Fibroblast of peridontal ligament (primary cell): ENCODE results near the gene CDK19.

Source experiments
- DNase-seq: peaks from one replicate; pipeline ENCODE4 v3.0.0-alpha.2; 2010; ENCODE audit errors: extremely low read depth

Gene CDK19

GRCh38 chr6:110660066-110660655 lies 155.1 kb downstream of the CDK19 start:
- DNase-seq: no peak

GRCh38 chr6:110658631-110659211 lies 156.5 kb downstream of the CDK19 start:
- DNase-seq: no peak

DNA sequence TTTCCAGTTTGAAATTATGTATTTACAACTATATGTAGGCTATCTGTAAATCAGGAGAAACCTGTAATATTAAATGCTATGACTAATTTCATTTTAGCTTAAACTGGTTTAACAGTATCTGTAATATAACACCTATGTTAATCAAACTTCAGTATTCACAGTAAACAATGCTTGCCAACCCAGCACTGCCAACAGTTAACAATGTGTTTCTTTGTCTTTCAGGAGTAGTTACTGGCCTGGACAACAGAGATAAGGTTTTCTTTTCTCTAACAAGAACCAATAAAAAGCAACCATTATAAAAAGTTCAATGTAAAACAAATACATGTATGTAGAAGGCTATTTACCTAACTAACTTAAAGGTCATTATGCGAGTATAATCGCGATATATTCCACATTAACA lies 158.8 kb downstream of the CDK19 start:
- no peak for DNase-seq

DNA sequence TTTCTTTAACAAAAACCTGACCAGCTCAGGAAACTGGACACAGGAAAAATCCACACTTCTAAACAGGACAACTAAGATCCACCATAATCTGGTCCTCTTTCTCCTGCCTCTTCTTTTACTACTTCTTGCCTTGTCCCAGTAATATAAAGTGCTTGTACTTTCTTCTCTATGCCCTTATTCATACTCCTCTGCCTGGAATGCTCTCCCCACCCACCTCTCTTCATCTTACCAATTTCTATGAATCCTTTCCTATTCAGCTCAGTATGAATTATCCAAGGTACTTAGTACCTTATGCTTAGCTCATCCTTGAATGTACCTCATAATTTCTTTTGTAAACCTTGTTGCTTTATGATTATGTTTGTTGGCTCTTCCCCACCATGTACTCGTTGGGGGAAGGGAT lies 159.4 kb downstream of the CDK19 start:
- no peak for DNase-seq

- no peak for DNase-seq
Measured at GRCh38 chr6:110654096-110654820, 161.0 kb downstream of the CDK19 start.

DNA sequence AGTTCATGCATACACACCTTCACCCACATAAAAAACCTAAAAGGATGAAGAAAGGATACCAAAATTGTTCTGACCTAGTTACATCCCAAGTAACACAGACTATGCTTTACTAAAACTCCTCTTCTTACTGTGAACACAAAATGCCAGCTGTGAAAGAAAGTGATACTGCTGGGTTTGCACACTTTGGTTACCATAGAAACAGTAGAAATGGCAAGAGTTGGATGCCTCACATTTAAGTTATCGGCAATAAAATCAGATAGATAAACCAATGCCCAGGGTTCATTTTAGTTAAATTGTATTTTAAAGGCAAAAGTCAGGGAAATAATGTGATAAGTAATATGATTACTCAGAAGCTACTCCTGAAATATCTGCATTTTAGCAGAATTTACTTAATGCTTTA lies 161.9 kb downstream of the CDK19 start:
- DNase-seq: no peak

DNA sequence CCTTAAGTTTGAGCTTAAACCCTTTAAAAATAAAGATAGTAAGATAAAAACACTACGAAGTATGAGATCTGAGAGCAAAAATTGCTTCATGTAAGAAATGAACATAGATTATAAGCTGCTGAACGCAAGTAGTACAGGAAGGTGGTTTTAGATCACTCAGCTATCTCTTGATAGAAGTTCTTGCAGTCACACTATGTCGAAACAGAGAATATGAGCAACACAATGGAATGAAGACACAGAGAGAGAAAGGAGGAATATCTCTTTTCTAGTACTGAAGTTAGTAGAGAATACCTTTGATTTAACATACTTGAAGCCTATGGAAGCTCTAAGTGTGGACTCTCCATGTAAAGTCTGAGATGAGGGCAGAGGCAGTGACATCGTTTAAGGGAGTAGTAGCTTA lies 162.7 kb downstream of the CDK19 start:
- no peak for DNase-seq

- DNase-seq: no peak
Measured at GRCh38 chr6:110650755-110651154, 164.5 kb downstream of the CDK19 start.

DNA sequence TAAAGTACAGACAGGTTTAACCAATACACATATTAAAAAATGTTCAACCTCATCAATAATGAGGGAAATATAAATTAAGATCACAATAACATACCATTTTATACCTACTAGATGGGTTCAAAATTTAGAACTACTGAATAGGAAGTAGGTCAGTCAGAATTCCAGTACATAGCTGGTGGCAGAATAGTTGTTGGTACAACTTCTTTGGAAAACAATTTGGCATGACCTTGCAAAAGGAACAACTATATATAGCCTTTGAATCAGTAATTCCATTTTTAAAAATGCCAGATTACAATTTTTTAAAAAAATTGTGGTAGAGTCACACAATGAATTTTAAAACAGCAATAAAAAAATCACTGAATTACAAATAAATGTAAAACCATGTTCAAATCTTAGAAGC lies 165.6 kb downstream of the CDK19 start:
- DNase-seq: no peak

DNA sequence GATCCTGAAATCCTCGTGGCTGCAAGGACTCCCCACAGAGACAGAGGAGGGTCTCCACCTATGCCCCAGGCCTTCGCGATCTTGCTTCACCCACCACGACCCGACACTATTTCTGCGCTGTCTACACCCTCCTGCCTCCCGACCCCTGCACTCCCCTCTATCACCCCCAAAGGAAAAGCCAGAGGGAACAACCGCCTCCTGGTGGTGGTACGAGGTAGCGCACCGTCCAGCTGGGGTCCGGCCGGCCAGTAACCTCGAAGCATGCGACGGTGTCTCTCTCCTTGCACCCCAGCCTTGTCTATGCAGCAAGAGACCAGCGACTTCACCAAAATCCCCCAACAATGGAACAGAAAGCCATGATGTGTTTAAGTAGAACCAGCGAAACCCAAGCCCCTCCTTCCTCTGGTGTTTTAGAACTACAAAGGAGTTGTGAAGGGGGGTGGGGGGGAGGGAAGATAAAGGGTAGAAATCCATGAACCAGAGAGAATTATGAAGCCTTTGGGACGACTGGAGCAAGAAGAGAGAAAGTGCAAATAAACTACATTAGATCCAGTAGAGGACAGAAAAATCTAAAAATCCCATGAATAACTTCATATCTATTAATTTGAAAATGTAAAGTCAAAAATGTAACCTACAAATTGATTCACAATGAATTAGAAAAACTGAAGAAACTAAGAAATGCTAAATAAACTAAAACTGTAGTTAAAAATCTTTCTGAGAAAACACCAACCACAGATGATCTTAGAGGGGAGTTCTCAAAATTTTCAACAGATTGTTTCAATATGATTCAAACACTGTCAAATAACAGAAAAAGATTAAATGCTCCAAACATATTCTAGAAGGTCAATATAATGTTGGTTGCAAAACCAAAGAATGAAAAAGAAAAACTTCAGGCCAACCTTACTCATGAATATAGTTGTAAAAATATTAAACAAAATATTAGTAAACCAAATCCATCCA lies 168.0 kb downstream of the CDK19 start:
- no peak for DNase-seq

DNA sequence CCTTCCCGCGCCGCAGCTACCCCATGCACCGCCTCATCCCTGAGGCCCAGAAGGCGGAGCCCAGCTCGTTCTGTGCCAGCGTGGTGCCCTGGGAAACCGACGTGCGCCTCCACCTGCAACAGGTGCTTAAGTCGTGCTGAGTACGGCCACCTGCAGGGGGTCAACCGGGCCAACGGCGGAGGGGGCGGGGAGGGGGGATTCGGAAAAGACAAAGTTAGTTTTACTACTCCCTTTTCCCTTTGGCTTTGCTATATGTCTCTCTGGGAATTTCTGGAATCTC lies 168.9 kb downstream of the CDK19 start:
- no peak for DNase-seq

DNA sequence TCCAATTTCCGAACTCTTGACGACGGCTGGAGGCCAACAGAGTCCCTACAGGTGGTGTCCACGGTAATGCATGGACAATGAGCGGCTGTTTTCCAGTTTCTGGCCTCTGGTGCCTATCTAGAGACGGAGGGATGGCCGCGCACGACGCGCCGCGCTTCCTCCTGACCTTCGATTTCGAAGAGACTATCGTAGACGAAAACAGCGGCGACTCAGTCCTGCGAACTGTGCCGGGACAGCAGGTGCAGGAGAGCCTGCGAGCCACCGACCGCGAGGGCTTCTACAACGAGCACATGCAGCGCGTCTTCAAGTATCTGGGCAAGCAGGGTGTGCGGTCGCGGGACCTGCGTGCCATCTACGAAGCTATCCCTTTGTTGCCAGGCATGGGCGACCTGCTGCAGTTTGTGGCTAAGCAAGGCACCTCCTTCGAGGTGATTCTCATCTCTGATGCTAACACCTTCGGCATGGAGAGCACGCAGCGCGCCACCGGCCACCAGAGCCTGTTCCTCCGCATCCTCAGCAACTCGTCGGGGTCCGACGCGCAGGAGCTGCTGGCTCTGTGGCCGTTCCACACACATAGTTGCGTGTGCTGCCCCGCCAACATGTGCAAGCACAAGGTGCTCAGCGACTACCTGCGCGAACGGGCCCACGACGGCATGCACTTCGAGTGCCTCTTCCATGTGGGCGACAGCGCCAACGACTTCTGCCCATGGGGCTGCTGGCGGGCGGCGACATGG lies 169.4 kb downstream of the CDK19 start:
- DNase-seq: no peak

- no peak for DNase-seq
Measured at GRCh38 chr6:110643175-110643574, 172.1 kb downstream of the CDK19 start.

- no peak for DNase-seq
Measured at GRCh38 chr6:110642711-110643110, 172.6 kb downstream of the CDK19 start.

DNA sequence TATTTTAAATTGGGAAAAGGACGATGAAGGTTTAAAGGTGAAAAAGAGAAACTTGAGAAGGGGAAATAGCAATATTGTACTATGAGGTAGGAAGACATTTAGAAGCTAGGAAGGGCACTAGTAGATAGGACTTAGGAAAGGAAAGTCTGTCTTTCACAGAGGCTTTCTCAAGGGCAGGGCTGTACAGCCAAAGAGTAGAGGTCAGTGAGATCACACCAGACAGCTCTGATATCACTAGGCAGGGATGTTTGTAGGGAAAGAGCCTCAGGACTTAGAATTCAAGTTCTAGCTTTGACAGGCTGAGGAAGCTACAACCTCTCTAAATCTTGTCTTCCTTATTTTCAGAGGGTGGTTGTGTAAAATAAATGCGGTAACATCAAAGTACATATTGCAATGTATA lies 178.5 kb downstream of the CDK19 start:
- DNase-seq: no peak

- no peak for DNase-seq
Measured at GRCh38 chr6:110635096-110635495, 180.2 kb downstream of the CDK19 start.

DNA sequence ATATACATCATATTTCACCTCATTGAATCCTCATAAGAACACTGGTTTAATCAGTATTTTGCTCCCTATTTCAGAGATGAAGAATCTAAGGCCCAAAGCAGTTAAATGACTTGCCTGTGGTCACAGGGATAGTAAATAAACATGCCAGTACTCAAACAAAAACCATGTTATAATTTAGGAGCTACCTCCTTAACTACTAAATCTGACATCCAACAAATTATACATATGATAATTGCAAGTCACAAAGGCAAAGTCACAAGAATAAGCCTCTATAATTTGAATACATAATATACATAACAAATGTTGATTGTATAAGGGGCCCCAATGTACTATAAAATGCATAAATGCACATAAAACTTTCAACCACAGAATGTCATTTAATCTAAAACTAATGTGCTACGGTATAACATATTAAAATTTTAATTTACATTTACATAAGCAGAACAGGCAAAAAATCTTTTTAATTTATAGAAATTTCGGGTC lies 181.5 kb downstream of the CDK19 start:
- no peak for DNase-seq

- no peak for DNase-seq
Measured at GRCh38 chr6:110629153-110629552, 186.1 kb downstream of the CDK19 start.

DNA sequence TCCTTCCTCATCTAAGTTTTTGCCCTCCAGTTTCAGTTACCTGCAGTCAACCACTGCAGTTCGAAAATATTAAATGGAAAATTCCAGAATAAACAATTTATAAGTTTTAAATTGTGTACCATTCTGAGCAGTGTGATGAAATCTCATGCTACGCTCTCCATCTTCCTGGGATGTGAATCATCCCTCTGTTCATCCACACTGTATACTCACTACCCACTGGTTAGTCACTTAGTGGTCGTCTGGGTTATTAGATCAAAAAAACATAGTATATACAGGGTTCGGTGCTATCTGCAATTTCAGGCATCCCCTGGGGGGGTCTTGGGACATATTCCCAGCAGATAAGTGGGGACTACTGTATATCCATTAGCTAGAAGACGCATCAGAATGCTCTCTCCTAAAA lies 186.9 kb downstream of the CDK19 start:
- DNase-seq: peak; percentile 64

- DNase-seq: no peak
Measured at GRCh38 chr6:110626442-110626841, 188.8 kb downstream of the CDK19 start.

- no peak for DNase-seq
Measured at GRCh38 chr6:110625883-110626282, 189.4 kb downstream of the CDK19 start.
